Measurements from ENCODE around the gene SLC38A7. TPM values are rescaled to one million over a fixed set of nuclear protein-coding genes. Genes with fewer than 3 reads are reported as not detected.

SLC38A7 gene
- total RNA-seq, 1 experiment from 2014 or later = 9.8 TPM

GRCh38 chr16:58651965-58652348 lies 32.6 kb downstream of the SLC38A7 start:
- H3K79me2 ChIP-seq (ENCODE audit: insufficient read depth, low read length) = no peaks in the 10 kb centered on the region
- RAD21 ChIA-PET (ENCODE audit: low non-redundant PET in 1 of 2, low total read pairs in 2 of 2, uncharacterized antibody in 2 of 2, unreplicated experiment in 2 of 2) = no interaction called here
- no TSS peak for BruUV-seq (replicated peaks)
- CTCF ChIA-PET = interaction anchor here (2.3 kb wide), 1 partner anchor 9 kb away, joined by 12 read pairs; no protein-coding TSS in a partner anchor
- DNase-seq (ENCODE audit: low read depth, low spot score) (no peak), ATAC-seq (no peak)
- intact Hi-C loops (cut with micrococcal nuclease) = no loop called here
- no peak overlapping the region for H3K4me3 ChIP-seq (replicated peaks in 1 of 2; ENCODE audit: low read depth in 1 of 2, low read length in 2 of 2)
- H3K27me3 ChIP-seq (ENCODE audit: insufficient read depth, low read length) = peaks cover 4% of the 10 kb centered on the region; the same call in 1 of the 2 replicates
- no peak overlapping the region for H3K9ac ChIP-seq (ENCODE audit: low read length)
- H3K4me1 ChIP-seq (ENCODE audit: control insufficient read depth in 1 of 2, insufficient read depth in 2 of 2, low read length in 2 of 2) = no peaks in the 10 kb centered on the region
- no peak overlapping the region for H3K4me2 ChIP-seq (ENCODE audit: low read length)
- no peak overlapping the region for H3K27ac ChIP-seq (ENCODE audit: low read depth, low read length)
- no peaks in the 10 kb centered on the region for H3K9me2 ChIP-seq (ENCODE audit: insufficient read depth)
- H3K9me3 ChIP-seq (ENCODE audit: control insufficient read depth in 1 of 2, insufficient read depth in 1 of 2, low read depth in 1 of 2, low read length in 2 of 2) = no peaks in the 10 kb centered on the region
- H2AFZ ChIP-seq (ENCODE audit: low read depth, low read length, poor library complexity, severe bottlenecking) = no peak overlapping the region
- H4K20me1 ChIP-seq (ENCODE audit: insufficient read depth) = no peaks in the 10 kb centered on the region
- TF ChIP-seq SIN3A (IDR thresholded peaks at IDR 0.05; ENCODE audit: low read depth) (no peak), ZFX (IDR thresholded peaks at IDR 0.05) (no peak), ATF3 (IDR thresholded peaks at IDR 0.05) (no peak), JUND (IDR thresholded peaks at IDR 0.05) (no peak), YY1 (IDR thresholded peaks at IDR 0.05; ENCODE audit: extremely low read depth, insufficient replicate concordance, low read depth, low read length) (no peak), POLR2AphosphoS5 (IDR thresholded peaks at IDR 0.05; ENCODE audit: low read depth, low read length) (no peak), CEBPB (IDR thresholded peaks at IDR 0.05; ENCODE audit: low read depth) (no peak), ZNF274 (IDR thresholded peaks at IDR 0.05; ENCODE audit: low read depth, low read length) (no peak), REST (IDR thresholded peaks at IDR 0.05; ENCODE audit: low read depth) (no peak), ELF1 (IDR thresholded peaks at IDR 0.05; ENCODE audit: borderline replicate concordance, low read depth) (no peak), SP1 (IDR thresholded peaks at IDR 0.05; ENCODE audit: low read depth) (no peak), RAD21 (IDR thresholded peaks at IDR 0.05; ENCODE audit: low read depth) (no peak)
- TF ChIP-seq, protein P1, sequence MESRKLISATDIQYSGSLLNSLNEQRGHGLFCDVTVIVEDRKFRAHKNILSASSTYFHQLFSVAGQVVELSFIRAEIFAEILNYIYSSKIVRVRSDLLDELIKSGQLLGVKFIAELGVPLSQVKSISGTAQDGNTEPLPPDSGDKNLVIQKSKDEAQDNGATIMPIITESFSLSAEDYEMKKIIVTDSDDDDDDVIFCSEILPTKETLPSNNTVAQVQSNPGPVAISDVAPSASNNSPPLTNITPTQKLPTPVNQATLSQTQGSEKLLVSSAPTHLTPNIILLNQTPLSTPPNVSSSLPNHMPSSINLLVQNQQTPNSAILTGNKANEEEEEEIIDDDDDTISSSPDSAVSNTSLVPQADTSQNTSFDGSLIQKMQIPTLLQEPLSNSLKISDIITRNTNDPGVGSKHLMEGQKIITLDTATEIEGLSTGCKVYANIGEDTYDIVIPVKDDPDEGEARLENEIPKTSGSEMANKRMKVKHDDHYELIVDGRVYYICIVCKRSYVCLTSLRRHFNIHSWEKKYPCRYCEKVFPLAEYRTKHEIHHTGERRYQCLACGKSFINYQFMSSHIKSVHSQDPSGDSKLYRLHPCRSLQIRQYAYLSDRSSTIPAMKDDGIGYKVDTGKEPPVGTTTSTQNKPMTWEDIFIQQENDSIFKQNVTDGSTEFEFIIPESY (IDR thresholded peaks at IDR 0.05; ENCODE audit: extremely low read depth, insufficient replicate concordance, low read length) = no peak
- TF ChIP-seq, protein P2, sequence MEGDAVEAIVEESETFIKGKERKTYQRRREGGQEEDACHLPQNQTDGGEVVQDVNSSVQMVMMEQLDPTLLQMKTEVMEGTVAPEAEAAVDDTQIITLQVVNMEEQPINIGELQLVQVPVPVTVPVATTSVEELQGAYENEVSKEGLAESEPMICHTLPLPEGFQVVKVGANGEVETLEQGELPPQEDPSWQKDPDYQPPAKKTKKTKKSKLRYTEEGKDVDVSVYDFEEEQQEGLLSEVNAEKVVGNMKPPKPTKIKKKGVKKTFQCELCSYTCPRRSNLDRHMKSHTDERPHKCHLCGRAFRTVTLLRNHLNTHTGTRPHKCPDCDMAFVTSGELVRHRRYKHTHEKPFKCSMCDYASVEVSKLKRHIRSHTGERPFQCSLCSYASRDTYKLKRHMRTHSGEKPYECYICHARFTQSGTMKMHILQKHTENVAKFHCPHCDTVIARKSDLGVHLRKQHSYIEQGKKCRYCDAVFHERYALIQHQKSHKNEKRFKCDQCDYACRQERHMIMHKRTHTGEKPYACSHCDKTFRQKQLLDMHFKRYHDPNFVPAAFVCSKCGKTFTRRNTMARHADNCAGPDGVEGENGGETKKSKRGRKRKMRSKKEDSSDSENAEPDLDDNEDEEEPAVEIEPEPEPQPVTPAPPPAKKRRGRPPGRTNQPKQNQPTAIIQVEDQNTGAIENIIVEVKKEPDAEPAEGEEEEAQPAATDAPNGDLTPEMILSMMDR (IDR thresholded peaks at IDR 0.05 in 2 of 3, conservative IDR thresholded peaks at IDR 0.05 in 1 of 3; ENCODE audit: borderline replicate concordance in 1 of 3, insufficient read depth in 1 of 3, low read depth in 2 of 3, low read length in 2 of 3) = no peak
- POLR2A ChIA-PET = no interaction called here
- H3K36me3 ChIP-seq (ENCODE audit: control insufficient read depth in 1 of 2, insufficient read depth in 2 of 2, low read length in 2 of 2) = no peaks in the 10 kb centered on the region
